HEK293 (cell line): ENCODE results near the gene POC1B.
A peak's percentile ranks its signal among the peaks of the same experiment; 100 is the strongest.

Experiments
- GLI2 ChIP-seq: fragments of 450-650 bp; formaldehyde crosslinking; IDR thresholded peaks from 2 replicates; pipeline ENCODE4; 2017; ENCODE audit warnings: missing biosample characterization, missing genetic modification characterization, low read depth, borderline replicate concordance
- GLIS1 ChIP-seq: fragments of 450-650 bp; formaldehyde crosslinking; IDR thresholded peaks from 2 replicates; pipeline ENCODE4 v1.5.1; 2016; ENCODE audit warnings: missing biosample characterization, missing genetic modification characterization
- KLF10 ChIP-seq: fragments of 450-650 bp; IDR thresholded peaks from 2 replicates; pipeline ENCODE4 v1.5.1; 2018; ENCODE audit warnings: missing biosample characterization, mild to moderate bottlenecking, missing genetic modification characterization
- SALL2 ChIP-seq: fragments of 450-650 bp; formaldehyde crosslinking; IDR thresholded peaks from 2 replicates; pipeline ENCODE4 v1.5.0; 2017; ENCODE audit warnings: missing biosample characterization, mild to moderate bottlenecking, missing genetic modification characterization, borderline replicate concordance
- WT1 ChIP-seq: fragments of 450-650 bp; formaldehyde crosslinking; IDR thresholded peaks from 2 replicates; pipeline ENCODE4 v1.5.1; 2016; ENCODE audit warnings: missing biosample characterization, missing genetic modification characterization
- YY1 ChIP-seq: fragments of 450-650 bp; formaldehyde crosslinking; IDR thresholded peaks from 2 replicates; pipeline ENCODE4 v1.5.1; 2018; ENCODE audit warnings: missing biosample characterization, missing genetic modification characterization
- ZBTB8A ChIP-seq: fragments of 450-650 bp; formaldehyde crosslinking; IDR thresholded peaks from 2 replicates; pipeline ENCODE4 v1.5.1; 2016; ENCODE audit warnings: missing biosample characterization, missing genetic modification characterization
- ZIC2 ChIP-seq: fragments of 450-650 bp; formaldehyde crosslinking; IDR thresholded peaks from 2 replicates; pipeline ENCODE4 v1.5.1; 2016; ENCODE audit warnings: missing biosample characterization, missing genetic modification characterization
- ZNF473 ChIP-seq: fragments of 450-650 bp; formaldehyde crosslinking; IDR thresholded peaks from 2 replicates; pipeline ENCODE4 v1.5.1; 2017; ENCODE audit warnings: missing biosample characterization, missing genetic modification characterization
- ZNF558 ChIP-seq: fragments of 450-650 bp; formaldehyde crosslinking; IDR thresholded peaks from 2 replicates; pipeline ENCODE4 v1.5.1; 2016; ENCODE audit warnings: missing biosample characterization, missing genetic modification characterization
- ZNF561 ChIP-seq: fragments of 450-650 bp; IDR thresholded peaks from 2 replicates; pipeline ENCODE4 v1.5.1; 2018; ENCODE audit warnings: missing biosample characterization, missing genetic modification characterization, borderline replicate concordance
- ZXDB ChIP-seq: fragments of 450-650 bp; formaldehyde crosslinking; IDR thresholded peaks from 2 replicates; pipeline ENCODE4 v1.5.1; 2016; ENCODE audit warnings: missing biosample characterization, missing genetic modification characterization
- TF ChIP-seq, protein P1 (sequence below): fragments of 450-650 bp; formaldehyde crosslinking; IDR thresholded peaks from 2 replicates; pipeline ENCODE4 v1.5.1; 2016; ENCODE audit warnings: missing biosample characterization, missing genetic modification characterization
- TF ChIP-seq, protein P2 (sequence below): fragments of 450-650 bp; formaldehyde crosslinking; IDR thresholded peaks from 2 replicates; pipeline ENCODE4 v1.5.1; 2016; ENCODE audit warnings: missing biosample characterization, missing genetic modification characterization, borderline replicate concordance
- TF ChIP-seq, protein P3 (sequence below): fragments of 450-650 bp; formaldehyde crosslinking; IDR thresholded peaks from 2 replicates; pipeline ENCODE4 v1.5.1; 2016; ENCODE audit warnings: missing biosample characterization, missing genetic modification characterization, low read depth
- TF ChIP-seq, protein P4 (sequence below): fragments of 450-650 bp; formaldehyde crosslinking; IDR thresholded peaks from 2 replicates; pipeline ENCODE4 v1.5.1; 2016; ENCODE audit warnings: missing biosample characterization, missing genetic modification characterization
- TF ChIP-seq, protein P5 (sequence below): fragments of 450-650 bp; formaldehyde crosslinking; IDR thresholded peaks from 2 replicates; pipeline ENCODE4 v1.5.1; 2017; ENCODE audit warnings: missing biosample characterization, missing genetic modification characterization
- TF ChIP-seq, protein P6 (sequence below): fragments of 450-650 bp; formaldehyde crosslinking; conservative IDR thresholded peaks from 2 replicates; pipeline ENCODE4 v1.5.1; 2016; ENCODE audit warnings: low read depth, missing biosample characterization, missing genetic modification characterization

Gene POC1B

DNA sequence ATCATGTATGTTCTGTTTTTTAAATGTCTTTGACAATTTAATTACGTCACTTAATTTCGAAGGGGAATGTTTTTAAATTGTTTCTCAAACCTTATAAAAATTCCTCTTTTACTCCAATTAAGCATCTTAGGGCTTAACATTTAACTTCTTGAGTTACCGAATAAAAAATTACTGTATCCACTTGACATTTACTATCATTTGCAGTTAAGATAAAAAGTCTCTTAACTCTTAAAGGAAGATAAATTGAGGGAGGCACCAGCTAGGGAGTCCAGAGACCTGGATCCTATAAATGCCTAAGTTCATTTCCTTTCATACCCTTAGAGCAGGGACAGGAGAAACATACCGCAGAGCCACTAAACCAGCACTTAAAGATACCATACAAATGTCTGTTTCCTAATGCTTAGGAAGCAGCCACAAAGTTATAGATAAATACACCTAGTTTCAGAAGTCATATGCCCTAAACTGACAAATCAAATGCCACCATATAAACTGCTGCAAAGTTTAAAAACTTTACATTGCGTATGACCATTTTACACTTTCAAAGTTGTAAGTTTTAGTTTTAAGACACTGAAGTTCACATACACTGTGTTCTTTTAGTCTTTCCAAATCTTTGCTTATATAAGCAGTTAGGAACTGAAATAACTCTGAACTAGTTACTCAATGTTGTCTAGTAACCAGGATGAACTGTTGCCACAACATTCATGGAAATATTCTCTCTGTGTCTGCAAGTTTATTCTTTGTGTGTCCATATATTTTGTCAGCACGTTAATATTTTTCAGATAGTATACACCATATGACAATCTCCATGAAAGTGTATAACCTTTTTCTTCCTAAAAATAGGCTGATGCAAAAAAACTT lies 72.5 kb downstream of the POC1B start (continued):
- TF ChIP-seq, protein P1, sequence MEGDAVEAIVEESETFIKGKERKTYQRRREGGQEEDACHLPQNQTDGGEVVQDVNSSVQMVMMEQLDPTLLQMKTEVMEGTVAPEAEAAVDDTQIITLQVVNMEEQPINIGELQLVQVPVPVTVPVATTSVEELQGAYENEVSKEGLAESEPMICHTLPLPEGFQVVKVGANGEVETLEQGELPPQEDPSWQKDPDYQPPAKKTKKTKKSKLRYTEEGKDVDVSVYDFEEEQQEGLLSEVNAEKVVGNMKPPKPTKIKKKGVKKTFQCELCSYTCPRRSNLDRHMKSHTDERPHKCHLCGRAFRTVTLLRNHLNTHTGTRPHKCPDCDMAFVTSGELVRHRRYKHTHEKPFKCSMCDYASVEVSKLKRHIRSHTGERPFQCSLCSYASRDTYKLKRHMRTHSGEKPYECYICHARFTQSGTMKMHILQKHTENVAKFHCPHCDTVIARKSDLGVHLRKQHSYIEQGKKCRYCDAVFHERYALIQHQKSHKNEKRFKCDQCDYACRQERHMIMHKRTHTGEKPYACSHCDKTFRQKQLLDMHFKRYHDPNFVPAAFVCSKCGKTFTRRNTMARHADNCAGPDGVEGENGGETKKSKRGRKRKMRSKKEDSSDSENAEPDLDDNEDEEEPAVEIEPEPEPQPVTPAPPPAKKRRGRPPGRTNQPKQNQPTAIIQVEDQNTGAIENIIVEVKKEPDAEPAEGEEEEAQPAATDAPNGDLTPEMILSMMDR = no peak
- TF ChIP-seq ZNF561 = peak; percentile 73; the same call in 1 of the 2 replicates
- TF ChIP-seq, protein P2, sequence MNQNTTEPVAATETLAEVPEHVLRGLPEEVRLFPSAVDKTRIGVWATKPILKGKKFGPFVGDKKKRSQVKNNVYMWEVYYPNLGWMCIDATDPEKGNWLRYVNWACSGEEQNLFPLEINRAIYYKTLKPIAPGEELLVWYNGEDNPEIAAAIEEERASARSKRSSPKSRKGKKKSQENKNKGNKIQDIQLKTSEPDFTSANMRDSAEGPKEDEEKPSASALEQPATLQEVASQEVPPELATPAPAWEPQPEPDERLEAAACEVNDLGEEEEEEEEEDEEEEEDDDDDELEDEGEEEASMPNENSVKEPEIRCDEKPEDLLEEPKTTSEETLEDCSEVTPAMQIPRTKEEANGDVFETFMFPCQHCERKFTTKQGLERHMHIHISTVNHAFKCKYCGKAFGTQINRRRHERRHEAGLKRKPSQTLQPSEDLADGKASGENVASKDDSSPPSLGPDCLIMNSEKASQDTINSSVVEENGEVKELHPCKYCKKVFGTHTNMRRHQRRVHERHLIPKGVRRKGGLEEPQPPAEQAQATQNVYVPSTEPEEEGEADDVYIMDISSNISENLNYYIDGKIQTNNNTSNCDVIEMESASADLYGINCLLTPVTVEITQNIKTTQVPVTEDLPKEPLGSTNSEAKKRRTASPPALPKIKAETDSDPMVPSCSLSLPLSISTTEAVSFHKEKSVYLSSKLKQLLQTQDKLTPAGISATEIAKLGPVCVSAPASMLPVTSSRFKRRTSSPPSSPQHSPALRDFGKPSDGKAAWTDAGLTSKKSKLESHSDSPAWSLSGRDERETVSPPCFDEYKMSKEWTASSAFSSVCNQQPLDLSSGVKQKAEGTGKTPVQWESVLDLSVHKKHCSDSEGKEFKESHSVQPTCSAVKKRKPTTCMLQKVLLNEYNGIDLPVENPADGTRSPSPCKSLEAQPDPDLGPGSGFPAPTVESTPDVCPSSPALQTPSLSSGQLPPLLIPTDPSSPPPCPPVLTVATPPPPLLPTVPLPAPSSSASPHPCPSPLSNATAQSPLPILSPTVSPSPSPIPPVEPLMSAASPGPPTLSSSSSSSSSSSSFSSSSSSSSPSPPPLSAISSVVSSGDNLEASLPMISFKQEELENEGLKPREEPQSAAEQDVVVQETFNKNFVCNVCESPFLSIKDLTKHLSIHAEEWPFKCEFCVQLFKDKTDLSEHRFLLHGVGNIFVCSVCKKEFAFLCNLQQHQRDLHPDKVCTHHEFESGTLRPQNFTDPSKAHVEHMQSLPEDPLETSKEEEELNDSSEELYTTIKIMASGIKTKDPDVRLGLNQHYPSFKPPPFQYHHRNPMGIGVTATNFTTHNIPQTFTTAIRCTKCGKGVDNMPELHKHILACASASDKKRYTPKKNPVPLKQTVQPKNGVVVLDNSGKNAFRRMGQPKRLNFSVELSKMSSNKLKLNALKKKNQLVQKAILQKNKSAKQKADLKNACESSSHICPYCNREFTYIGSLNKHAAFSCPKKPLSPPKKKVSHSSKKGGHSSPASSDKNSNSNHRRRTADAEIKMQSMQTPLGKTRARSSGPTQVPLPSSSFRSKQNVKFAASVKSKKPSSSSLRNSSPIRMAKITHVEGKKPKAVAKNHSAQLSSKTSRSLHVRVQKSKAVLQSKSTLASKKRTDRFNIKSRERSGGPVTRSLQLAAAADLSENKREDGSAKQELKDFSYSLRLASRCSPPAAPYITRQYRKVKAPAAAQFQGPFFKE (tag by site-specific recombination) = no peak
- TF ChIP-seq ZNF558 = no peak
- peak; percentile 21; the same call in 1 of the 2 replicates for TF ChIP-seq GLI2 (tag by site-specific recombination)
- TF ChIP-seq ZBTB8A (tag by site-specific recombination) = peak; percentile 20; the same call in 1 of the 2 replicates
- TF ChIP-seq ZIC2 (tag by site-specific recombination) = no peak
- no peak for TF ChIP-seq ZNF473 (tag by site-specific recombination)
- TF ChIP-seq YY1 = no peak
- TF ChIP-seq SALL2 (tag by site-specific recombination) = no peak
- TF ChIP-seq, protein P3, sequence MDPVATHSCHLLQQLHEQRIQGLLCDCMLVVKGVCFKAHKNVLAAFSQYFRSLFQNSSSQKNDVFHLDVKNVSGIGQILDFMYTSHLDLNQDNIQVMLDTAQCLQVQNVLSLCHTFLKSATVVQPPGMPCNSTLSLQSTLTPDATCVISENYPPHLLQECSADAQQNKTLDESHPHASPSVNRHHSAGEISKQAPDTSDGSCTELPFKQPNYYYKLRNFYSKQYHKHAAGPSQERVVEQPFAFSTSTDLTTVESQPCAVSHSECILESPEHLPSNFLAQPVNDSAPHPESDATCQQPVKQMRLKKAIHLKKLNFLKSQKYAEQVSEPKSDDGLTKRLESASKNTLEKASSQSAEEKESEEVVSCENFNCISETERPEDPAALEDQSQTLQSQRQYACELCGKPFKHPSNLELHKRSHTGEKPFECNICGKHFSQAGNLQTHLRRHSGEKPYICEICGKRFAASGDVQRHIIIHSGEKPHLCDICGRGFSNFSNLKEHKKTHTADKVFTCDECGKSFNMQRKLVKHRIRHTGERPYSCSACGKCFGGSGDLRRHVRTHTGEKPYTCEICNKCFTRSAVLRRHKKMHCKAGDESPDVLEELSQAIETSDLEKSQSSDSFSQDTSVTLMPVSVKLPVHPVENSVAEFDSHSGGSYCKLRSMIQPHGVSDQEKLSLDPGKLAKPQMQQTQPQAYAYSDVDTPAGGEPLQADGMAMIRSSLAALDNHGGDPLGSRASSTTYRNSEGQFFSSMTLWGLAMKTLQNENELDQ (tag by site-specific recombination) = no peak
- TF ChIP-seq, protein P4, sequence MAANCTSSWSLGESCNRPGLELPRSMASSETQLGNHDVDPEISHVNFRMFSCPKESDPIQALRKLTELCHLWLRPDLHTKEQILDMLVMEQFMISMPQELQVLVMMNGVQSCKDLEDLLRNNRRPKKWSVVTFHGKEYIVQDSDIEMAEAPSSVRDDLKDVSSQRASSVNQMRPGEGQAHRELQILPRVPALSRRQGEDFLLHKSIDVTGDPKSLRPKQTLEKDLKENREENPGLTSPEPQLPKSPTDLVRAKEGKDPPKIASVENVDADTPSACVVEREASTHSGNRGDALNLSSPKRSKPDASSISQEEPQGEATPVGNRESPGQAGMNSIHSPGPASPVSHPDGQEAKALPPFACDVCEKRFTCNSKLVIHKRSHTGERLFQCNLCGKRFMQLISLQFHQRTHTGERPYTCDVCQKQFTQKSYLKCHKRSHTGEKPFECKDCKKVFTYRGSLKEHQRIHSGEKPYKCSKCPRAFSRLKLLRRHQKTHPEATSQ = no peak
- peak; percentile 68 for TF ChIP-seq WT1
- peak; percentile 89 for TF ChIP-seq ZXDB (tag by site-specific recombination)
- TF ChIP-seq GLIS1 = peak; percentile 15; the same call in 1 of the 2 replicates
- TF ChIP-seq, protein P5, sequence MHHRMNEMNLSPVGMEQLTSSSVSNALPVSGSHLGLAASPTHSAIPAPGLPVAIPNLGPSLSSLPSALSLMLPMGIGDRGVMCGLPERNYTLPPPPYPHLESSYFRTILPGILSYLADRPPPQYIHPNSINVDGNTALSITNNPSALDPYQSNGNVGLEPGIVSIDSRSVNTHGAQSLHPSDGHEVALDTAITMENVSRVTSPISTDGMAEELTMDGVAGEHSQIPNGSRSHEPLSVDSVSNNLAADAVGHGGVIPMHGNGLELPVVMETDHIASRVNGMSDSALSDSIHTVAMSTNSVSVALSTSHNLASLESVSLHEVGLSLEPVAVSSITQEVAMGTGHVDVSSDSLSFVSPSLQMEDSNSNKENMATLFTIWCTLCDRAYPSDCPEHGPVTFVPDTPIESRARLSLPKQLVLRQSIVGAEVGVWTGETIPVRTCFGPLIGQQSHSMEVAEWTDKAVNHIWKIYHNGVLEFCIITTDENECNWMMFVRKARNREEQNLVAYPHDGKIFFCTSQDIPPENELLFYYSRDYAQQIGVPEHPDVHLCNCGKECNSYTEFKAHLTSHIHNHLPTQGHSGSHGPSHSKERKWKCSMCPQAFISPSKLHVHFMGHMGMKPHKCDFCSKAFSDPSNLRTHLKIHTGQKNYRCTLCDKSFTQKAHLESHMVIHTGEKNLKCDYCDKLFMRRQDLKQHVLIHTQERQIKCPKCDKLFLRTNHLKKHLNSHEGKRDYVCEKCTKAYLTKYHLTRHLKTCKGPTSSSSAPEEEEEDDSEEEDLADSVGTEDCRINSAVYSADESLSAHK = peak; percentile 74
- TF ChIP-seq KLF10 = peak; percentile 57
- TF ChIP-seq, protein P6, sequence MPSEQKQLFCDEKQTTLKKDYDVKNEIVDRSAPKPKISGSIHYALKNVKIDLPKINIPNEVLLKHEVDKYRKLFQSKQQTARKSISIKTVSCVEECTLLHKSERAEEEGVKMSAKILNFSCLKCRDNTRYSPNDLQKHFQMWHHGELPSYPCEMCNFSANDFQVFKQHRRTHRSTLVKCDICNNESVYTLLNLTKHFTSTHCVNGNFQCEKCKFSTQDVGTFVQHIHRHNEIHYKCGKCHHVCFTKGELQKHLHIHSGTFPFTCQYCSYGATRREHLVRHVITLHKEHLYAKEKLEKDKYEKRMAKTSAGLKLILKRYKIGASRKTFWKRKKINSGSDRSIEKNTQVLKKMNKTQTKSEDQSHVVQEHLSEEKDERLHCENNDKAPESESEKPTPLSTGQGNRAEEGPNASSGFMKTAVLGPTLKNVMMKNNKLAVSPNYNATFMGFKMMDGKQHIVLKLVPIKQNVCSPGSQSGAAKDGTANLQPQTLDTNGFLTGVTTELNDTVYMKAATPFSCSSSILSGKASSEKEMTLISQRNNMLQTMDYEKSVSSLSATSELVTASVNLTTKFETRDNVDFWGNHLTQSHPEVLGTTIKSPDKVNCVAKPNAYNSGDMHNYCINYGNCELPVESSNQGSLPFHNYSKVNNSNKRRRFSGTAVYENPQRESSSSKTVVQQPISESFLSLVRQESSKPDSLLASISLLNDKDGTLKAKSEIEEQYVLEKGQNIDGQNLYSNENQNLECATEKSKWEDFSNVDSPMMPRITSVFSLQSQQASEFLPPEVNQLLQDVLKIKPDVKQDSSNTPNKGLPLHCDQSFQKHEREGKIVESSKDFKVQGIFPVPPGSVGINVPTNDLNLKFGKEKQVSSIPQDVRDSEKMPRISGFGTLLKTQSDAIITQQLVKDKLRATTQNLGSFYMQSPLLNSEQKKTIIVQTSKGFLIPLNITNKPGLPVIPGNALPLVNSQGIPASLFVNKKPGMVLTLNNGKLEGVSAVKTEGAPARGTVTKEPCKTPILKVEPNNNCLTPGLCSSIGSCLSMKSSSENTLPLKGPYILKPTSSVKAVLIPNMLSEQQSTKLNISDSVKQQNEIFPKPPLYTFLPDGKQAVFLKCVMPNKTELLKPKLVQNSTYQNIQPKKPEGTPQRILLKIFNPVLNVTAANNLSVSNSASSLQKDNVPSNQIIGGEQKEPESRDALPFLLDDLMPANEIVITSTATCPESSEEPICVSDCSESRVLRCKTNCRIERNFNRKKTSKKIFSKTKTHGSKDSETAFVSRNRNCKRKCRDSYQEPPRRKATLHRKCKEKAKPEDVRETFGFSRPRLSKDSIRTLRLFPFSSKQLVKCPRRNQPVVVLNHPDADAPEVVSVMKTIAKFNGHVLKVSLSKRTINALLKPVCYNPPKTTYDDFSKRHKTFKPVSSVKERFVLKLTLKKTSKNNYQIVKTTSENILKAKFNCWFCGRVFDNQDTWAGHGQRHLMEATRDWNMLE (tag by site-specific recombination) = 0 out of 2 replicates have a peak, but pooled peaks have one; percentile 15
